A673 (cell line): ENCODE data around the gene SLC12A7.

Source experiments
- CTCF ChIP-seq: fragments of 300-800, 200-600 bp; sonication (generic); conservative IDR thresholded peaks from 2 replicates; pipeline ENCODE4 v1.5.1; 2017; ENCODE audit warnings: low read depth, mild to moderate bottlenecking, antibody characterized with exemption, low read length, moderate library complexity, mixed read lengths
- EZH2 ChIP-seq: fragments of 200-600 bp; sonication (generic); IDR thresholded peaks from 2 replicates; pipeline ENCODE4 v1.6.1; 2017; ENCODE audit warnings: borderline replicate concordance, low read depth, mild to moderate bottlenecking, mixed read lengths, antibody characterized with exemption, low read length; ENCODE audit not compliant: poor library complexity, severe bottlenecking

- TF ChIP-seq CTCF (no peak), EZH2 (no peak)
Observed at GRCh38 chr5:1068204-1068894, 43.5 kb downstream of the SLC12A7 start.
